GM23338 (cell line): ENCODE data around the gene NCS1. TPM values are rescaled to one million over a fixed set of nuclear protein-coding genes. Genes with fewer than 3 reads are reported as not detected.

Experiments
- ATAC-seq: fragments of 200-7000 bp; cut with Tn5 transposase; 3 replicates; pipeline ENCODE4 v1.9.1; 2020
- DNase-seq: peaks from one replicate; pipeline ENCODE4 v3.0.0-alpha.2; 2015; ENCODE audit warnings: low spot score
- H2AFZ ChIP-seq: fragments of 200-600 bp; sonication (generic); 2 replicates; pipeline ENCODE4 v1.8.0; 2016; ENCODE audit warnings: antibody characterized with exemption, mild to moderate bottlenecking, moderate library complexity
- H3F3A ChIP-seq: fragments of 200-600 bp; sonication (generic); replicated peaks from 2 replicates; pipeline ENCODE4 v1.8.0; 2017; ENCODE audit warnings: antibody characterized with exemption, mixed run types, low read depth
- H3K27ac ChIP-seq: fragments of 200-600 bp; sonication (generic); 2 replicates; pipeline ENCODE4 v1.6.1; 2016; ENCODE audit warnings: low read depth
- H3K27me3 ChIP-seq: fragments of 200-600 bp; sonication (generic); 2 replicates; pipeline ENCODE4 v1.8.0; 2016; ENCODE audit warnings: mild to moderate bottlenecking, mixed run types, moderate library complexity; ENCODE audit not compliant: insufficient read depth
- H3K36me3 ChIP-seq: fragments of 200-600 bp; sonication (generic); 2 replicates; pipeline ENCODE4 v1.8.0; 2016; ENCODE audit warnings: mild to moderate bottlenecking; ENCODE audit not compliant: insufficient read depth
- H3K4me1 ChIP-seq: fragments of 200-600 bp; sonication (generic); 2 replicates; pipeline ENCODE4 v1.8.0; 2016; ENCODE audit warnings: mild to moderate bottlenecking, moderate library complexity; ENCODE audit not compliant: insufficient read depth
- H3K4me2 ChIP-seq: fragments of 200-600 bp; sonication (generic); 2 replicates; pipeline ENCODE4 v1.7.1; 2017; ENCODE audit warnings: mixed run types
- H3K4me3 ChIP-seq: fragments of 200-600 bp; sonication (generic); 2 replicates; pipeline ENCODE4 v1.6.1; 2016; ENCODE audit warnings: mixed run types
- H3K79me2 ChIP-seq: fragments of 200-600 bp; sonication (generic); replicated peaks from 2 replicates; pipeline ENCODE4 v1.8.0; 2017; ENCODE audit warnings: mild to moderate bottlenecking; ENCODE audit not compliant: insufficient read depth
- H3K9me2 ChIP-seq: fragments of 200-600 bp; sonication (generic); 2 replicates; pipeline ENCODE4 v1.8.0; 2017; ENCODE audit not compliant: insufficient read depth
- H4K20me1 ChIP-seq: fragments of 200-600 bp; sonication (generic); replicated peaks from 2 replicates; pipeline ENCODE4 v1.8.0; 2017; ENCODE audit warnings: mild to moderate bottlenecking; ENCODE audit not compliant: insufficient read depth
- H3K27ac Mint-ChIP-seq: 2 replicates; pipeline ENCODE4 v1.8.0; 2020; ENCODE audit warnings: inconsistent platforms, mild to moderate bottlenecking, moderate library complexity, mixed read lengths
- H3K27me3 Mint-ChIP-seq: 3 replicates; pipeline ENCODE4 v1.8.0; 2022; ENCODE audit warnings: low read depth, mild to moderate bottlenecking, moderate library complexity, mixed read lengths, inconsistent platforms; ENCODE audit not compliant: insufficient read depth, poor library complexity
- H3K36me3 Mint-ChIP-seq: 3 replicates; pipeline ENCODE4 v1.8.0; 2021; ENCODE audit warnings: low read depth, mild to moderate bottlenecking, inconsistent platforms, moderate library complexity, mixed read lengths
- H3K4me1 Mint-ChIP-seq: 3 replicates; pipeline ENCODE4 v1.8.0; 2020; ENCODE audit warnings: mild to moderate bottlenecking, inconsistent platforms, mixed read lengths
- H3K4me3 Mint-ChIP-seq: 3 replicates; pipeline ENCODE4 v1.8.0; 2021; ENCODE audit warnings: moderate library complexity, mild to moderate bottlenecking, inconsistent platforms, mixed read lengths
- H3K9me3 Mint-ChIP-seq: 3 replicates; pipeline ENCODE4 v1.8.0; 2020; ENCODE audit warnings: moderate library complexity, mild to moderate bottlenecking, inconsistent platforms, mixed read lengths
- ETS1 ChIP-seq: IDR thresholded peaks from 2 replicates; pipeline ENCODE4 v1.6.1; 2016; ENCODE audit warnings: antibody characterized with exemption
- EZH2 ChIP-seq: fragments of 200-600 bp; sonication (generic); IDR thresholded peaks from one replicate; pipeline ENCODE4 v1.8.0; 2017; ENCODE audit warnings: antibody characterized with exemption, mild to moderate bottlenecking, low read depth; ENCODE audit not compliant: unreplicated experiment
- EZH2phosphoT487 ChIP-seq: fragments of 200-600 bp; sonication (generic); IDR thresholded peaks from one replicate; pipeline ENCODE4 v1.8.1; 2018; ENCODE audit warnings: antibody characterized with exemption; ENCODE audit not compliant: unreplicated experiment
- POLR2AphosphoS5 ChIP-seq: IDR thresholded peaks from 2 replicates; pipeline ENCODE4 v1.6.1; 2016; ENCODE audit warnings: antibody characterized with exemption, low read depth
- ZNF114 ChIP-seq: fragments of 250-450 bp; sonication (Bioruptor Pico); IDR thresholded peaks from 2 replicates; pipeline ENCODE4 v1.5.0; 2020; ENCODE audit warnings: mild to moderate bottlenecking, moderate library complexity
- ZNF462 ChIP-seq: fragments of 250-450 bp; sonication (Bioruptor Pico); IDR thresholded peaks from 2 replicates; pipeline ENCODE4 v1.5.0; 2020; ENCODE audit warnings: mild to moderate bottlenecking, moderate library complexity
- polyA plus RNA-seq: library from polyadenylated mRNA; unstranded; fragments of >200 nt; fragmentation: Nextera tagmentation; extraction: Ambion mirVana; gene quantifications from 2 replicates; pipeline ENCODE4 v1.2.1, GENCODE V29; 2016
- total RNA-seq: library from RNA; depleted of rRNA; stranded (reverse); fragments of >200 nt; shearing (Covaris generic); gene quantifications from 2 replicates; pipeline ENCODE4 v1.2.3, GENCODE V29; 2014

The NCS1 gene
- total and polyA plus RNA-seq, 2 experiments from 2014 or later = 8.2 to 34.3 TPM

- Histone ChIP-seq H3K27me3 (no peaks in the 10 kb centered on the region), H4K20me1 (no peaks in the 10 kb centered on the region), H2AFZ (no peak overlapping the region), H3F3A (no peaks in the 10 kb centered on the region), H3K4me3 (no peak overlapping the region), H3K27ac (no peak overlapping the region), H3K4me2 (no peak overlapping the region), H3K79me2 (no peaks in the 10 kb centered on the region), H3K36me3 (no peaks in the 10 kb centered on the region), H3K4me1 (no peaks in the 10 kb centered on the region), H3K9me2 (no peaks in the 10 kb centered on the region)
- ATAC-seq (no peak), DNase-seq (no peak)
- H3K9me3 Mint-ChIP-seq = no peaks in the 10 kb centered on the region
- no peak overlapping the region for H3K27ac Mint-ChIP-seq
- peaks cover 13% of the 10 kb centered on the region for H3K27me3 Mint-ChIP-seq
- peaks cover 11% of the 10 kb centered on the region for H3K4me1 Mint-ChIP-seq
- H3K4me3 Mint-ChIP-seq = no peak overlapping the region
- TF ChIP-seq ZNF114 (CRISPR knock-in tag) = no peak
- TF ChIP-seq POLR2AphosphoS5 = no peak
- TF ChIP-seq ETS1 = no peak
- TF ChIP-seq EZH2phosphoT487 = no peak
- TF ChIP-seq ZNF462 (CRISPR knock-in tag) = no peak
- TF ChIP-seq EZH2 = no peak
- H3K36me3 Mint-ChIP-seq = no peaks in the 10 kb centered on the region
Measured at GRCh38 chr9:130245474-130245873, 73.3 kb downstream of the NCS1 start.
